ENCODE data around the gene ELAPOR1. TPM values are rescaled to one million over a fixed set of nuclear protein-coding genes. Genes with fewer than 3 reads are reported as not detected.

ELAPOR1 gene
- total RNA-seq, 1 donor from 2014 or later, result 24.4 TPM

GRCh38 chr1:109078317-109078716, 35.6 kb upstream of the ELAPOR1 start:
- TF ChIP-seq CTCF (IDR thresholded peaks at IDR 0.05), result no peak
- no peaks in the 10 kb centered on the region for H3K27me3 ChIP-seq (ENCODE audit: low read depth)
- H3K36me3 ChIP-seq, result peaks cover 4% of the 10 kb centered on the region
- intact Hi-C loops (cut with DNase I), result no loop called here
- ATAC-seq (no peak), DNase-seq (no peak)
- H3K4me3 ChIP-seq, result no peak overlapping the region
- H3K9me3 ChIP-seq, result no peaks in the 10 kb centered on the region
- no peak overlapping the region for H3K27ac ChIP-seq
- H3K4me1 ChIP-seq, result peaks cover 21% of the 10 kb centered on the region

- Histone ChIP-seq H3K27ac (peak overlapping the region; percentile 65), H3K9me3 (no peaks in the 10 kb centered on the region), H3K36me3 (no peaks in the 10 kb centered on the region), H3K4me1 (peaks cover 21% of the 10 kb centered on the region), H3K27me3 (ENCODE audit: low read depth) (no peaks in the 10 kb centered on the region), H3K4me3 (no peak overlapping the region)
- no peak for TF ChIP-seq CTCF (IDR thresholded peaks at IDR 0.05)
- DNase-seq (no peak), ATAC-seq (no peak)
- intact Hi-C loops (cut with DNase I), result no loop called here
Observed at GRCh38 chr1:109079240-109079622, 34.7 kb upstream of the ELAPOR1 start.

- no peaks in the 10 kb centered on the region for H3K36me3 ChIP-seq
- peaks cover 12% of the 10 kb centered on the region for H3K4me1 ChIP-seq
- H3K9me3 ChIP-seq, result no peaks in the 10 kb centered on the region
- TF ChIP-seq CTCF (IDR thresholded peaks at IDR 0.05), result no peak
- DNase-seq (no peak), ATAC-seq (no peak)
- peak overlapping the region; percentile 65 for H3K27ac ChIP-seq
- intact Hi-C loops (cut with DNase I), result no loop called here
- H3K27me3 ChIP-seq (ENCODE audit: low read depth), result no peaks in the 10 kb centered on the region
- no peak overlapping the region for H3K4me3 ChIP-seq
Observed at GRCh38 chr1:109080441-109081082, 33.4 kb upstream of the ELAPOR1 start.

- intact Hi-C loops (cut with DNase I), result no loop called here
- H3K9me3 ChIP-seq, result no peaks in the 10 kb centered on the region
- TF ChIP-seq CTCF (IDR thresholded peaks at IDR 0.05), result no peak
- H3K27ac ChIP-seq, result no peak overlapping the region
- H3K36me3 ChIP-seq, result no peaks in the 10 kb centered on the region
- H3K27me3 ChIP-seq (ENCODE audit: low read depth), result no peaks in the 10 kb centered on the region
- DNase-seq (no peak), ATAC-seq (no peak)
- no peak overlapping the region for H3K4me3 ChIP-seq
- peaks cover 5% of the 10 kb centered on the region for H3K4me1 ChIP-seq
Observed at GRCh38 chr1:109083501-109083900, 30.4 kb upstream of the ELAPOR1 start.

GRCh38 chr1:109083923-109084322, 30.0 kb upstream of the ELAPOR1 start:
- H3K9me3 ChIP-seq, result no peaks in the 10 kb centered on the region
- no peak overlapping the region for H3K27ac ChIP-seq
- no peaks in the 10 kb centered on the region for H3K27me3 ChIP-seq (ENCODE audit: low read depth)
- ATAC-seq (no peak), DNase-seq (no peak)
- peaks cover 6% of the 10 kb centered on the region for H3K4me1 ChIP-seq
- intact Hi-C loops (cut with DNase I), result no loop called here
- no peak overlapping the region for H3K4me3 ChIP-seq
- TF ChIP-seq CTCF (IDR thresholded peaks at IDR 0.05), result no peak
- H3K36me3 ChIP-seq, result no peaks in the 10 kb centered on the region
